Mucosa of rectum (tissue), 2 donors: ENCODE measurements around the gene ANKLE2.

ENCODE experiments used
- H3K27ac ChIP-seq, 2 donors: one replicate each; pipeline ENCODE4 v1.7.0; 2013; ENCODE audit warnings: inconsistent platforms in 2 of 2, low read depth in 2 of 2, low read length in 2 of 2
- H3K27me3 ChIP-seq, 2 donors: one replicate each; pipeline ENCODE4 v1.7.0; 2013; ENCODE audit warnings: low read length in 2 of 2; ENCODE audit not compliant: control insufficient read depth in 2 of 2, insufficient read depth in 2 of 2
- H3K36me3 ChIP-seq, 2 donors: one replicate each; pipeline ENCODE4 v1.7.0; 2013; ENCODE audit warnings: low read length in 2 of 2; ENCODE audit not compliant: control insufficient read depth in 2 of 2, insufficient read depth in 2 of 2
- H3K4me1 ChIP-seq, 2 donors: one replicate each; pipeline ENCODE4 v1.7.0; 2013; ENCODE audit warnings: low read length in 2 of 2, mild to moderate bottlenecking in 1 of 2; ENCODE audit not compliant: control insufficient read depth in 2 of 2, insufficient read depth in 2 of 2
- H3K4me3 ChIP-seq, 2 donors: one replicate each; pipeline ENCODE4 v1.7.0; 2013; ENCODE audit warnings: low read length in 2 of 2
- H3K9ac ChIP-seq, 2 donors: one replicate each; pipeline ENCODE4 v1.7.0; 2013; ENCODE audit warnings: low read length in 2 of 2, low read depth in 1 of 2, mild to moderate bottlenecking in 1 of 2
- H3K9me3 ChIP-seq, 2 donors: one replicate each; pipeline ENCODE4 v1.7.0; 2013; ENCODE audit warnings: low read length in 2 of 2; ENCODE audit not compliant: control insufficient read depth in 2 of 2
- donor health status: healthy.
- donor health status: Normal muscosa, but diverticular disease.

Gene ANKLE2

DNA sequence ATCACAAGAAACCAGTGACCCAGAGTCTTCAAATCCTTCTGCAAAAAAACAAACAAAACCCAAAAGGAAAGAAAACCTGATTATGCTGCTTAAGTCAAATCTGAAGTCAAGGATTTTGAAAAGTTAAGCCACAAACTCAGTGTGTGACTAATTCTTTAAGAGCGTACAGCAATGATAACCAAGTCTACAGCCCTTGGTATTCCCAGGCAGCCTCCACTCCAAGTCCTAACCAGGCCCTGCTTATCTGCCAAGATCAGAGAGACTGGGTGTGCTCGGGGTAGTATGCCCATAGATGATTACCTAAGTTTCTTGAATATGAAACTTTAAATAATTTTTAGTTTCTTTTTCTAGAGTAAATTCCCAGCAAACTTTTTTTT, 37.9 kb downstream of the ANKLE2 start:
- Histone ChIP-seq H3K36me3 (peaks cover 58 to 80% of the 10 kb centered on the region in 2 donors), H3K9ac (no peak overlapping the region), H3K4me1 (no peaks in the 10 kb centered on the region), H3K9me3 (no peaks in the 10 kb centered on the region), H3K4me3 (no peak overlapping the region), H3K27me3 (no peaks in the 10 kb centered on the region), H3K27ac (no peak overlapping the region)

DNA sequence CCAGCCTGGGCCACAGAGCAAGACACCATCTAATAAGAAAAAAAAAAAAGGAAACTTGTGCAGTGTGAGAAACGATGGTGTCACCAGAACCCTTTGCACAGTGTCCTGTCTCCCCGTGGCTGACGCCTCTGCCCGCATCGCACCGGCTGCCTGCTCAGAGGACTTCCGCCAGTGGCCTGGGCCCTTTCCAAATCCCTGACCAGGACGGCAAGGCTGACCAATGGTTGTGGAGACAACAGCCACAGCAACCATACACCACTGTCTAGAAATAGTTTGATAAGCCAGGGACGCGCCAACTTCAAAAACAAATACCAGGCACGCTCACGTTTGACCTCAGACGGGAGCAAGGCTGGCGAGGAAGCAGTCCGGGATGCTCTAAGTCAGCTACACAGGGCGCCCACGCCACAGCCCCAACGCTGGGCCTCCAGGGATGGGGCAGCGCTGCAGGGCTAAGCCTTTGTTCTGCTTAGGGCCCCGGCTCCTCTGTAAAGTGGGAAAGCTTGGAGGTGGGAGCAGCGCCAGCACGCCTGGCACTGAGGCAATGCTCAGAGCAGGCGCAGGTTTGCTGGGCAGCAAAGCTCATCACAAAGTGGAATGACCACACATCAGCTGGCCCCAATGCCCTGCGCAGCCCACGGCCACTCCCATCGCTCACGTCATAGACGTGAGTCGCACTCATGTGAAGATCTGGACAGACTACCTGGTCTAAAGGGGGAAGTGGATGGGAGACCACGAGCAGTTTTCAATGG, 38.4 kb downstream of the ANKLE2 start:
- H3K9me3 ChIP-seq = no peaks in the 10 kb centered on the region
- H3K9ac ChIP-seq = no peak overlapping the region
- H3K36me3 ChIP-seq = peaks cover 57 to 76% of the 10 kb centered on the region in 2 donors
- H3K4me3 ChIP-seq = no peak overlapping the region
- H3K27ac ChIP-seq = no peak overlapping the region
- no peaks in the 10 kb centered on the region for H3K27me3 ChIP-seq
- H3K4me1 ChIP-seq = no peaks in the 10 kb centered on the region

DNA sequence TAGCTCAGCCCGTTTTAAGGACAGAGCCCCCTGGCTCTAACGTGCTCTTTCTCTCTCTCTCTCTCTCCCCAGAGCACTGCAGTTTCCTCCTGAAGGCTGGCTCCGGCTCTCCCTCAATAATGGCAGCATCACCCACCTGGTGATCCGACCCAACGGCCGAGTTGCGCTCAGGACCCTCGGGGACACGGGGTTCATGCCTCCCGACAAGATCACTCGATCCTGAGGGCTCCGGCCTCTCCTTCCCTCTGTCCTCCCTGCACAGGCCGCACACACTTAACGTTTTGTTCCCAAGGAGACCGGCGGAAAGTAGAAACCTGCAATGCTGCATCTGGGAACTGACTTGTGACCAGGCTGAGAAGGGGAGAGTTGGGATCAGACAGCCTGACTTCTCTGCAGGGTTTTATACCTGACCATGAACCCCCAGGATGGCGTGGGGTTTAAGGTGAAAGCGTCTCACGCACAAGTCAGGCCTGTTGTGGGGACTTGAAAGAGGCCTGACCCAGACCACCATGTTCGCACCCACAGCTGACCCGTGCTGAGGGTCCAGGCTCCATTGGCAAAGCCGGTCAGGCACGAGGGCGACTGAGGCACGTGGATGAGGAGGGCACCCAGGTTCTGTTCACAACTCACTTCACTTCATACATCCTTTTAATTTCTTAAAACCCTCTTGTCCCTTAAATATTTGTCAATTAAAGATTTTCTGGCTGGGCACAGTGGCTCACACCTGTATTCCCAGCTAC, 40.9 kb downstream of the ANKLE2 start:
- no peak overlapping the region for H3K9ac ChIP-seq
- H3K4me1 ChIP-seq = no peaks in the 10 kb centered on the region
- H3K27me3 ChIP-seq = no peaks in the 10 kb centered on the region
- H3K4me3 ChIP-seq = no peak overlapping the region
- H3K9me3 ChIP-seq = no peaks in the 10 kb centered on the region
- H3K27ac ChIP-seq = no peak overlapping the region
- peaks cover 42 to 64% of the 10 kb centered on the region in 2 donors for H3K36me3 ChIP-seq

DNA sequence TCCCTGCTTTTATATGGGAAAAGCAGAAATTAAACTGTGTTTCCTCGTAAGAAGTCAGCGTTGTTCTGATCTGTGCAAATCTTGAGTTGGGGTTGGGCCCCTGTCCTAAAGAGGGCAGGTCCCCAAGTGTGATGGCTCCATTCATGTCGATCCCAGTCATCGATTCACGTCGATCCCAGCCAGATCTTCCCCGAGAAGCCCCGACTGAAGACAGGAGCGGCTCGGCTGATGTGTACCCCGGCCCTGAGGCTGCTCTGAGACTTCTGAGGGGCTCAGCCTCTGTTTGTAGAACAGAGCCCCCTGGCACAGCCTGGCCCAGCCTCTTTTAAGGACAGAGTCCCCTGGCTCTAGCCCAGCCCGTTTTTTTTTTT, 41.7 kb downstream of the ANKLE2 start:
- Histone ChIP-seq H3K4me3 (no peak overlapping the region), H3K9me3 (no peaks in the 10 kb centered on the region), H3K36me3 (peaks cover 34 to 59% of the 10 kb centered on the region in 2 donors), H3K9ac (no peak overlapping the region), H3K27me3 (no peaks in the 10 kb centered on the region), H3K4me1 (no peaks in the 10 kb centered on the region), H3K27ac (no peak overlapping the region)

DNA sequence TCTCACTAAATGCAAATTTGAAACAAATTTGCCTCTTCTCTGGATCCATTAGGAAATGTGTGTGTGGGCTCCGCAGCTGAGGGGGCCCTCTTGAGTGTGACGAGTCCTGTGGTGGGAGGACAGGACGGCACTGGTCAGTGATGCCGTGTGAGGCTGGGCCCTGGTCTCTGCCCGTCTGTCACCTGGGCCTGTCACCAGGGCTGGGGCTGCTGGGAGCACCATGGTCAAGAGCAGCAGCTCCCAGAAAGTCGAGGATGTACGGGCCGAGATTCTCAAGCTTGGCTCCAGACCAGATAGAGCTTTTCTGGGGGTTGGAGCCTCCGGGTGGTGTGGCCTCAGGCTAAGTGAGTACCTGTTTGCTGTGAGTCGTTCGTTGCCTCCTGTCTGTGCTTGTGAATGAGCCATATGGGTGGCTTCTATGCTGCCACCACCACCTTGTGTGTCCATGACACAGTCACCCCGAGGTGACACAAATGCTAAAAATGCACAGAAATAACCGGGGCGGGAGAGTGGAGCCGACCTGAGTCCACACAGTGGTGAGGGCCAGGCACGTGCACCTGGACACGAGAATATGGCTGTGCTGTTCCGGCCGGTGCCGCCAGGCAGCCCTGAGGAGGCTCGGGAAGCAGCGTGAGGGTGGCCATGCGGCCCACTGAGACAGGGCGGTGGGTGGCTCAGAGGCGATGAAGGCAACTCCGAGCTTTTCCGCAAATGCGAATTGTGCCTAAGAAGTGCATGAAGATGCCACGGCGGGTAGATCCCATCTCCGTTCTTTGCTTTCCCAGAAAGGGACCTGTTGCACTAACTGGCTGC, 42.3 kb downstream of the ANKLE2 start:
- Histone ChIP-seq H3K4me1 (no peaks in the 10 kb centered on the region), H3K9me3 (no peaks in the 10 kb centered on the region), H3K9ac (no peak overlapping the region), H3K27ac (no peak overlapping the region), H3K27me3 (no peaks in the 10 kb centered on the region), H3K36me3 (peaks cover 39 to 59% of the 10 kb centered on the region in 2 donors), H3K4me3 (no peak overlapping the region)

DNA sequence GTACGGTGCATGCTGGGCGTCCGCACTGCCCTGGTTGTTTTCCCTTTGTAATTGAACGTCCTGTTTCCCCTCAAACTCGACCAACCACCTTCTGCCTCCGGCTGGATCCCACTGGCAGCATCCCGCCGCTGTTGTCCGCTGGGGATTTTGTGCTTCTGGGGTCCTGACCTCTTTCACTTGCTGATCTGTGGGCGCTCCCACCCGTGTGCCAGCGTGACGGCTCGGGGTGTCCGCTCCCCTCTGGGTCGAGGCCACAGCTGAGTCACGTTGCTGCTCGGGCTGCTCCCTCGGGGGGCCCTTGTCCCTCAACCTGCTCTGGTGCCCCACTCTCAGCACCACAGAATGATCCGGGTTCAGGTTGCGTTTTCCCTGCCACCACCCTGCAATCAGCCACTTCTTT, 43.0 kb downstream of the ANKLE2 start:
- Histone ChIP-seq H3K4me1 (no peaks in the 10 kb centered on the region), H3K4me3 (no peak overlapping the region), H3K9ac (no peak overlapping the region), H3K27ac (no peak overlapping the region), H3K27me3 (no peaks in the 10 kb centered on the region), H3K36me3 (peaks cover 38 to 52% of the 10 kb centered on the region in 2 donors), H3K9me3 (no peaks in the 10 kb centered on the region)

DNA sequence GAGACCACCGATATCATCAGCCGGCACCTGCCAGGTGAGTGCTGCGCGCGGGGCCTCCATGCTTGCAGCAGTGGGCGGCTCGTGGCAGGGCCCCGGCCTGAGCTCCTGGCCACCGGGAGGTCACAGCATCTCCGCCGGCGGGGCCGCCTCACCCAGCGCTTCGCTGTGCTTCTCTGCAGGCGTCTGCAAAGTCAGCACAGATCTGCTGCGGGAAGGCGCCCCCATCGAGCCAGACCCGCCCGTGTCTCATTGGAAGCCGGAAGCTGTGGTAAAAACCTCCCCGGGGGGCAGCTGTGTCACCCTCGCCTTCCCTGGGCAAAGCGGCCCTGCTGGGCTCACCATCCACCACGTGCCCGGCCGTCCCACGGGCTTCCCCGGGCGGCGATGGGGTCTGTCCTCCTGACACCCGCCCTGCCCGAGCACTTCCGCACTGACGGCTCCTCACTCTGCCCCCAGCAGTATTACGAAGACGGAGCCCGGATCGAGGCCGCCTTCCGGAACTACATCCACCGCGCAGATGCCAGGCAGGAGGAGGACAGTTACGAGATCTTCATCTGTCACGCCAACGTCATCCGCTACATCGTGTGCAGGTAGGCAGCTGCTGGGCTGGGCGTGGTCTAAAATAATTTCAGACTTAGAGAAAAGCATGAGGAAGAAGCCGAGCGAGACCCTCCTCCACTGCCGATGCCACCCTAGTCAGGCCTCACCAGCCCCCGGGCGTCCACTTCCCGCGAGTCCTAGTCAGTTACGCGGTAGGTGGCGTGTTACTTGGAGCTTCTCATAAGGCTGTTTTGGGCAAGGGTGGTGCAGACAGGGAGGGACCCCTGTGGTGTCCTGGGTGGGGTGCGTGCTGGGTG, 43.9 kb downstream of the ANKLE2 start:
- Histone ChIP-seq H3K4me3 (no peak overlapping the region), H3K27me3 (no peaks in the 10 kb centered on the region), H3K9ac (no peak overlapping the region), H3K27ac (no peak overlapping the region), H3K36me3 (peaks cover 34 to 44% of the 10 kb centered on the region in 2 donors), H3K4me1 (no peaks in the 10 kb centered on the region), H3K9me3 (no peaks in the 10 kb centered on the region)

DNA sequence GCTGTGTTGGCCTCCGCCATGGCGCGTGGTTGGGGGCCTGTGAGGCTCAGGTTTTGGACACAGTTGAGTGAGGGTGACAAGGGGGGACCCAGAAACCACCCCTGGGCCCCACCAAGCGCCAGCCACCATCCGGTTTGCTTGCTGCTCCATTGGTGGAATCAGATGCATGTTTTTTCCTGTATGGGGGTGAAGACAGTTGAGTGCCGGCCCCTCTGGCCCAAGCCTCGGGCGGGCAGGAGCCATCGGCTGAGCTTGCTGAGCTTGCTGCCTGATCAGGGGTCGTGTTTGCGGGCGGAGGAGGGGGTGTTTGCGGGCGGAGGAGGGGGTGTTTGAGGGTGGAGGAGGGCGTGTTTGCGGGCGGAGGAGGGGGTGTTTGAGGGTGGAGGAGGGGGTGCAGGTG, 44.6 kb downstream of the ANKLE2 start:
- Histone ChIP-seq H3K4me1 (no peaks in the 10 kb centered on the region), H3K27ac (no peak overlapping the region), H3K27me3 (no peaks in the 10 kb centered on the region), H3K4me3 (no peak overlapping the region), H3K36me3 (peaks cover 34 to 44% of the 10 kb centered on the region in 2 donors), H3K9me3 (no peaks in the 10 kb centered on the region), H3K9ac (no peak overlapping the region)

DNA sequence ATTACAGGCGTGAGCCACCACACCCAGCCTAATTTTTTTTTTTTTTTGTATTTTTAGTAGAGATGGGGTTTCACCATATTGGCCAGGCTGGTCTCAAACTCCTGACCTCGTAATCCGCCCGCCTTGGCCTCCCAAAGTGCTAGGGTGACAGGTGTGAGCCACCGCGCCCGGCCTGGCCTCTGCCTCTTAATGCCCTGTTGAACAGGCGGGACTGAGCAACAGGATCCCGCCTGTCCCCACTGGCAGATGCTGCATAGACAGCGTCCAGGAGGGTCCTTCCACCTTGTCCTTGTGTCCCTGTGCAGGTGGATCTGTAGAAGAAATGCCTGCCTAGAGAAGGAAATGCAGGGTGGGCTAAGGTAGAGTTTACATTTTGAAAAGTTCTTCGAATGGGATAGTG, 45.3 kb downstream of the ANKLE2 start:
- Histone ChIP-seq H3K36me3 (peaks cover 34 to 38% of the 10 kb centered on the region in 2 donors), H3K9ac (no peak overlapping the region), H3K27ac (no peak overlapping the region), H3K9me3 (no peaks in the 10 kb centered on the region), H3K4me1 (peaks cover 5% of the 10 kb centered on the region in 2 donors), H3K4me3 (no peak overlapping the region), H3K27me3 (no peaks in the 10 kb centered on the region)
